ENCODE results near the gene CEP44.

CEP44 gene

GRCh38 chr4:174262624-174263444, 20.9 kb upstream of the CEP44 start:
- H3K4me3 ChIP-seq (replicated peaks; ENCODE audit: low read depth, low read length): no peak overlapping the region
- TF ChIP-seq CTCF (IDR thresholded peaks at IDR 0.05; ENCODE audit: low read depth, low read length, missing control alignments): no peak
- no peak for DNase-seq (ENCODE audit: extremely low read depth, low read depth)

- no peak for TF ChIP-seq CTCF (IDR thresholded peaks at IDR 0.05; ENCODE audit: low read depth, low read length, missing control alignments)
- H3K4me3 ChIP-seq (replicated peaks; ENCODE audit: low read depth, low read length): no peak overlapping the region
- DNase-seq (ENCODE audit: extremely low read depth, low read depth): no peak
Measured at GRCh38 chr4:174263445-174263736, 20.3 kb upstream of the CEP44 start.

- no peak for DNase-seq (ENCODE audit: extremely low read depth, low read depth)
- no peak for TF ChIP-seq CTCF (IDR thresholded peaks at IDR 0.05; ENCODE audit: low read depth, low read length, missing control alignments)
- no peak overlapping the region for H3K4me3 ChIP-seq (replicated peaks; ENCODE audit: low read depth, low read length)
Measured at GRCh38 chr4:174265916-174266315, 17.8 kb upstream of the CEP44 start.

GRCh38 chr4:174266416-174266815, 17.3 kb upstream of the CEP44 start:
- H3K4me3 ChIP-seq (replicated peaks; ENCODE audit: low read depth, low read length): no peak overlapping the region
- no peak for TF ChIP-seq CTCF (IDR thresholded peaks at IDR 0.05; ENCODE audit: low read depth, low read length, missing control alignments)
- DNase-seq (ENCODE audit: extremely low read depth, low read depth): no peak

GRCh38 chr4:174273930-174274329, 9.8 kb upstream of the CEP44 start:
- DNase-seq (ENCODE audit: extremely low read depth, low read depth): no peak
- no peak overlapping the region for H3K4me3 ChIP-seq (replicated peaks; ENCODE audit: low read depth, low read length)
- no peak for TF ChIP-seq CTCF (IDR thresholded peaks at IDR 0.05; ENCODE audit: low read depth, low read length, missing control alignments)

GRCh38 chr4:174274436-174274835, 9.3 kb upstream of the CEP44 start:
- no peak overlapping the region for H3K4me3 ChIP-seq (replicated peaks; ENCODE audit: low read depth, low read length)
- no peak for DNase-seq (ENCODE audit: extremely low read depth, low read depth)
- no peak for TF ChIP-seq CTCF (IDR thresholded peaks at IDR 0.05; ENCODE audit: low read depth, low read length, missing control alignments)

GRCh38 chr4:174275101-174275500, 8.6 kb upstream of the CEP44 start:
- H3K4me3 ChIP-seq (replicated peaks; ENCODE audit: low read depth, low read length): no peak overlapping the region
- no peak for TF ChIP-seq CTCF (IDR thresholded peaks at IDR 0.05; ENCODE audit: low read depth, low read length, missing control alignments)
- no peak for DNase-seq (ENCODE audit: extremely low read depth, low read depth)
